IPS DF 6.9 (cell line): Measurements from ENCODE around the gene NPSR1.

Experiments used
- DNase-seq: peaks from one replicate; pipeline ENCODE4 v3.0.0-alpha.2; 2013; ENCODE audit warnings: low read depth, low spot score
- H3K27ac ChIP-seq: one replicate; pipeline ENCODE4 v1.5.1; 2013; ENCODE audit warnings: low read length, control low read depth
- H3K27me3 ChIP-seq: 2 replicates; pipeline ENCODE4 v1.6.1; 2013; ENCODE audit warnings: mild to moderate bottlenecking, low read length; ENCODE audit not compliant: control insufficient read depth, insufficient read depth
- H3K36me3 ChIP-seq: 2 replicates; pipeline ENCODE4 v1.6.1; 2013; ENCODE audit warnings: low read length; ENCODE audit not compliant: control insufficient read depth, insufficient read depth
- H3K4me1 ChIP-seq: 2 replicates; pipeline ENCODE4 v1.6.1; 2013; ENCODE audit warnings: low read length; ENCODE audit not compliant: control insufficient read depth, insufficient read depth
- H3K4me3 ChIP-seq: 2 replicates; pipeline ENCODE4 v1.5.1; 2013; ENCODE audit warnings: mild to moderate bottlenecking, low read length
- H3K9me3 ChIP-seq: 2 replicates; pipeline ENCODE4 v1.6.1; 2013; ENCODE audit warnings: low read length, inconsistent platforms; ENCODE audit not compliant: control insufficient read depth, insufficient read depth
- WGBS: extraction: QIAGEN DNeasy Blood & Tissue Kit; methylation state at CpG from one replicate; pipeline ENCODE4 v1.1.7; 2013; ENCODE audit warnings: mixed read lengths, missing lambda C conversion rate; ENCODE audit not compliant: insufficient read length, insufficient coverage; 5-methylcytosine and 5-hydroxymethylcytosine counted together

NPSR1 gene

GRCh38 chr7:34889951-34890350, 231.9 kb downstream of the NPSR1 start:
- Histone ChIP-seq H3K27me3 (no peaks in the 10 kb centered on the region), H3K27ac (no peak overlapping the region), H3K36me3 (no peaks in the 10 kb centered on the region), H3K4me1 (no peaks in the 10 kb centered on the region), H3K4me3 (no peak overlapping the region), H3K9me3 (no peaks in the 10 kb centered on the region)
- no CpG with 5 or more reads among the region's 1 CpG for WGBS
- no peak for DNase-seq

- no peak overlapping the region for H3K4me3 ChIP-seq
- H3K27me3 ChIP-seq: no peaks in the 10 kb centered on the region
- no peak for DNase-seq
- no peaks in the 10 kb centered on the region for H3K36me3 ChIP-seq
- no peaks in the 10 kb centered on the region for H3K4me1 ChIP-seq
- no peak overlapping the region for H3K27ac ChIP-seq
- peaks cover 3% of the 10 kb centered on the region; the same call in 1 of the 2 replicates for H3K9me3 ChIP-seq
Measured at GRCh38 chr7:34895202-34895601, 237.2 kb downstream of the NPSR1 start.
